Neural progenitor cell (in vitro differentiated cells): ENCODE results near the gene ANO10. TPM values are rescaled to one million over a fixed set of nuclear protein-coding genes. Genes with fewer than 3 reads are reported as not detected.
A peak's percentile ranks its signal among the peaks of the same experiment; 100 is the strongest.

Source experiments
- DNase-seq: peaks from one replicate; pipeline ENCODE4 v3.0.0-alpha.2; 2016; ENCODE audit warnings: low spot score
- H2AFZ ChIP-seq: fragments of 200-600 bp; sonication (generic); replicated peaks from 2 replicates; pipeline ENCODE4 v1.6.1; 2016; ENCODE audit warnings: antibody characterized with exemption
- H3F3A ChIP-seq: fragments of 200-600 bp; sonication (generic); 2 replicates; pipeline ENCODE4 v1.6.1; 2016; ENCODE audit warnings: antibody characterized with exemption, low read depth
- H3K27ac ChIP-seq: fragments of 200-600 bp; sonication (generic); 2 replicates; pipeline ENCODE4 v1.5.1; 2016; ENCODE audit warnings: mild to moderate bottlenecking
- H3K27me3 ChIP-seq: fragments of 200-600 bp; sonication (generic); 2 replicates; pipeline ENCODE4 v1.6.1; 2016; ENCODE audit warnings: mild to moderate bottlenecking, moderate library complexity
- H3K36me3 ChIP-seq: fragments of 200-600 bp; sonication (generic); 2 replicates; pipeline ENCODE4 v1.5.1; 2016
- H3K4me1 ChIP-seq: fragments of 200-600 bp; sonication (generic); 2 replicates; pipeline ENCODE4 v1.6.1; 2016; ENCODE audit warnings: mixed run types
- H3K4me2 ChIP-seq: fragments of 200-600 bp; sonication (generic); 2 replicates; pipeline ENCODE4 v1.6.1; 2016
- H3K4me3 ChIP-seq: fragments of 200-600 bp; sonication (generic); 2 replicates; pipeline ENCODE4 v1.5.1; 2016
- H3K79me2 ChIP-seq: fragments of 200-600 bp; sonication (generic); 2 replicates; pipeline ENCODE4 v1.6.1; 2016; ENCODE audit warnings: low read depth
- H3K9ac ChIP-seq: fragments of 200-600 bp; sonication (generic); 2 replicates; pipeline ENCODE4 v1.6.1; 2016
- H3K9me3 ChIP-seq: fragments of 200-600 bp; sonication (generic); 2 replicates; pipeline ENCODE4 v1.5.1; 2016; ENCODE audit warnings: low read depth
- H4K20me1 ChIP-seq: fragments of 200-600 bp; sonication (generic); 2 replicates; pipeline ENCODE4 v1.6.1; 2016; ENCODE audit warnings: low read depth
- H3K27ac Mint-ChIP-seq: 3 replicates; pipeline ENCODE4 v1.8.0; 2021; ENCODE audit warnings: mixed read lengths
- H3K27me3 Mint-ChIP-seq: 2 replicates; pipeline ENCODE4 v1.8.0; 2022; ENCODE audit warnings: low read depth, mild to moderate bottlenecking, inconsistent platforms, moderate library complexity, mixed read lengths; ENCODE audit not compliant: insufficient read depth
- H3K36me3 Mint-ChIP-seq: 3 replicates; pipeline ENCODE4 v1.8.0; 2021; ENCODE audit warnings: mixed read lengths
- H3K4me1 Mint-ChIP-seq: 3 replicates; pipeline ENCODE4 v1.8.0; 2021; ENCODE audit warnings: mixed read lengths
- H3K4me3 Mint-ChIP-seq: 3 replicates; pipeline ENCODE4 v1.8.0; 2021; ENCODE audit warnings: mild to moderate bottlenecking, moderate library complexity, mixed read lengths
- H3K9me3 Mint-ChIP-seq: 3 replicates; pipeline ENCODE4 v1.8.0; 2020; ENCODE audit warnings: mixed read lengths
- CTCF ChIP-seq: fragments of 200-600 bp; sonication (generic); IDR thresholded peaks from 2 replicates; pipeline ENCODE4 v1.5.1; 2017; ENCODE audit warnings: antibody characterized with exemption, mild to moderate bottlenecking
- EZH2 ChIP-seq: fragments of 200-600 bp; sonication (generic); IDR thresholded peaks from 2 replicates; pipeline ENCODE4 v1.6.1; 2017; ENCODE audit warnings: antibody characterized with exemption, mild to moderate bottlenecking, moderate library complexity
- EZH2phosphoT487 ChIP-seq: fragments of 200-600 bp; sonication (generic); IDR thresholded peaks from 2 replicates; pipeline ENCODE4 v1.6.1; 2017; ENCODE audit warnings: antibody characterized with exemption
- total RNA-seq: library from RNA; depleted of rRNA; stranded (reverse); fragments of >200 nt; gene quantifications from 2 replicates; pipeline ENCODE4 v1.2.3, GENCODE V29; 2015; ENCODE audit warnings: low replicate concordance

ANO10 gene
- total RNA-seq, 1 donor from 2014 or later: 44.4 TPM

- Histone ChIP-seq H3K9me3 (no peaks in the 10 kb centered on the region), H3K4me1 (peaks cover 7% of the 10 kb centered on the region), H3K27me3 (no peaks in the 10 kb centered on the region), H3K4me2 (peak overlapping the region; percentile 46), H3K79me2 (no peaks in the 10 kb centered on the region), H3K9ac (no peak overlapping the region), H4K20me1 (no peaks in the 10 kb centered on the region), H3K4me3 (no peak overlapping the region), H2AFZ (no peak overlapping the region), H3F3A (no peaks in the 10 kb centered on the region), H3K36me3 (no peaks in the 10 kb centered on the region), H3K27ac (no peak overlapping the region)
- H3K36me3 Mint-ChIP-seq: no peaks in the 10 kb centered on the region
- TF ChIP-seq CTCF (no peak), EZH2phosphoT487 (no peak)
- H3K27ac Mint-ChIP-seq: peak overlapping the region; percentile 65
- H3K9me3 Mint-ChIP-seq: no peaks in the 10 kb centered on the region
- no peak overlapping the region for H3K4me3 Mint-ChIP-seq
- DNase-seq: no peak
- peaks cover 3% of the 10 kb centered on the region for H3K4me1 Mint-ChIP-seq
- H3K27me3 Mint-ChIP-seq: no peaks in the 10 kb centered on the region
Observed at GRCh38 chr3:43648957-43649356, 27.1 kb upstream of the ANO10 start.

- peaks cover 7% of the 10 kb centered on the region for H3K4me1 ChIP-seq
- no peaks in the 10 kb centered on the region for H3K9me3 ChIP-seq
- no peaks in the 10 kb centered on the region for H4K20me1 ChIP-seq
- H3K79me2 ChIP-seq: no peaks in the 10 kb centered on the region
- no peak overlapping the region for H3K4me3 Mint-ChIP-seq
- H3K27ac ChIP-seq: no peak overlapping the region
- no peak overlapping the region for H2AFZ ChIP-seq
- no peaks in the 10 kb centered on the region for H3K36me3 ChIP-seq
- no peak overlapping the region for H3K4me2 ChIP-seq
- H3K4me1 Mint-ChIP-seq: peaks cover 3% of the 10 kb centered on the region
- H3K4me3 ChIP-seq: no peak overlapping the region
- no peak for DNase-seq
- no peak overlapping the region for H3K9ac ChIP-seq
- H3K27me3 ChIP-seq: no peaks in the 10 kb centered on the region
- no peaks in the 10 kb centered on the region for H3F3A ChIP-seq
- TF ChIP-seq CTCF: no peak
- no peak for TF ChIP-seq EZH2
- no peak for TF ChIP-seq EZH2phosphoT487
- no peaks in the 10 kb centered on the region for H3K27me3 Mint-ChIP-seq
- H3K9me3 Mint-ChIP-seq: no peaks in the 10 kb centered on the region
- H3K27ac Mint-ChIP-seq: no peak overlapping the region
- no peaks in the 10 kb centered on the region for H3K36me3 Mint-ChIP-seq
Observed at GRCh38 chr3:43647331-43648166, 25.7 kb upstream of the ANO10 start.

GRCh38 chr3:43644443-43644842 is 22.6 kb upstream of the ANO10 start:
- Mint-ChIP-seq H3K36me3 (no peaks in the 10 kb centered on the region), H3K27ac (no peak overlapping the region), H3K27me3 (no peaks in the 10 kb centered on the region)

More at GRCh38 chr3:43644443-43644842, 22.6 kb upstream of the ANO10 start:
- Histone ChIP-seq H3K27ac (no peak overlapping the region), H3K4me1 (peaks cover 3% of the 10 kb centered on the region), H3K27me3 (no peaks in the 10 kb centered on the region), H3K9ac (no peak overlapping the region), H2AFZ (no peak overlapping the region), H3K4me2 (no peak overlapping the region), H3K9me3 (no peaks in the 10 kb centered on the region), H3K79me2 (no peaks in the 10 kb centered on the region), H3K4me3 (no peak overlapping the region), H4K20me1 (no peaks in the 10 kb centered on the region), H3K36me3 (no peaks in the 10 kb centered on the region), H3F3A (no peaks in the 10 kb centered on the region)
- Mint-ChIP-seq H3K4me1 (peaks cover 15% of the 10 kb centered on the region), H3K9me3 (no peaks in the 10 kb centered on the region), H3K4me3 (no peak overlapping the region)
- DNase-seq: no peak
- TF ChIP-seq EZH2phosphoT487 (no peak), CTCF (no peak)
